Frontal cortex (tissue), 4 donors: ENCODE data around the gene ATG13. TPM values are rescaled to one million over a fixed set of nuclear protein-coding genes. Genes with fewer than 3 reads are reported as not detected.

ENCODE experiments used
- DNase-seq, 2 donors: peaks; one replicate each; pipeline ENCODE4 v3.0.0; 2012; ENCODE audit warnings: low spot score in 2 of 2
- FAIRE-seq: peaks from 2 replicates; lab custom pipeline; 2012; peaks lifted over from hg19 to GRCh38; lab: Jason Lieb, UNC
- total RNA-seq: library from RNA; depleted of rRNA; stranded (reverse); fragments of >200 nt; gene quantifications from one replicate; pipeline ENCODE4 v1.2.3, GENCODE V29; 2014
- donor health status: control.
- donor health status: control.
- donor health status: control.

Gene ATG13
- total RNA-seq, 1 donor from 2014 or later = 47.7 TPM

DNA sequence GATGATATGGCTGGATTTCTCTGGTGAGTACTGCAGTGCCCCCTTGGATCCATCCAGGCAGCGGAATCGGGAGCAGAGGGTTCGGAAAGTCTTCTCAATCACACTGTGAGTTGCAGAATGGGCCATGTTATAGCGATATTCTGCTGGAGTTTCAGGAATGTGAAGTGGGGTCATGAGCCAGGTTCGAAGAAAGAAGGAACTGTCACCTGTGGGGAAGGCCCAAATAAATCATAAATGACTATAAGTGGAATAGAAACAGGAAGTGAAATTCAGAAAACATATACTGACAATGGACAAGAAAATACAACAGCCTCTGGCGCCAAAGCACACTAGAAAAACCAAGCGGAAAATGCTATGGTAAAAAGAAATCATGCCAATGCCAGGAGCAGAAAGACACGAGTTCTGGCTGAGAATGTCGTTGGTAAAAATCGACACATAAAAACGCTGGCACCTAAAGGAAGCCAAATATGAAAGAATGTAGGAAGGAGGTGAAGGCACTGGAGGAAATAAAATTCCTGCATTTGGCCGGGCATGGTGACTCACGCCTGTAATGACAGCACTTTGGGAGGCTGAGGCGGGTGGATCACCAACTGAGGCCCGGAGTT is 13.5 kb upstream of the ATG13 start:
- DNase-seq = no peak
- FAIRE-seq = no peak

DNA sequence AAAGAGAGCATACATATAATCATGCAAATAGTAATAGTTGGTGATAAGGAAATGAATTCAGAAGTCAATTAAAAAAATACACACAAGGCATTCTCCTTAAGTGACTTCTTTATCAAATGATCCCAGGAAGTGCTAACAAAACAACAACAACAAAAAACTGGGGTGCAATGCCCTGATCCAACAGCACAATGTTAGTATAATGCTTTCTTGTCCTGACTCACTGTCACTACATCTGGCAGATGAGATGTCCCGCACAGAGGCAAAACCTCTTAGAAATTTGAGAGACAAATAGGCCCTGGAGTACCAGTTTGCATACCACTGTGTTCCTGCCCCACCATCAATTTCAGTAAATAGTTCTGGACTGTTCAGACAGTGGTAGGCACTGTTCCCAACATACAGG is 12.6 kb upstream of the ATG13 start:
- FAIRE-seq = no peak
- no peak for DNase-seq

DNA sequence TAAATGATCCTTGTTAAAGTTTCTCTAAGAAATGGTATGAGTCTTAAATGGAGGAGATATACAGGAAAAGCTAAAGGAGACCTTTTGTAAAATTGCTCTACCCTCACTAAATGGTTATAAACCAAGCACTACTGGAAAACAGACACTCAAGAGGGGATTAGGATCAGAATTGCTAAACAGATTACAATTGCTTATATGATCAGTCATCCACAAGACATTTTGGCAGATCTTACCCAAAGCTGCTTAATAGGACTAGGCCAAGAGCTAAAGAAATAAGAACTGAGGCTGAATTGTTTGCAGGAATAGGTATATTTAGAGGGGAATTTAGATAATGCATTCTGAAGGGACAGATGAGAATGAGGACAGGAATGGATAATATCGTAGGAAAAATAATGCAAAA is 9.8 kb upstream of the ATG13 start:
- no peak for FAIRE-seq
- DNase-seq = no peak

DNA sequence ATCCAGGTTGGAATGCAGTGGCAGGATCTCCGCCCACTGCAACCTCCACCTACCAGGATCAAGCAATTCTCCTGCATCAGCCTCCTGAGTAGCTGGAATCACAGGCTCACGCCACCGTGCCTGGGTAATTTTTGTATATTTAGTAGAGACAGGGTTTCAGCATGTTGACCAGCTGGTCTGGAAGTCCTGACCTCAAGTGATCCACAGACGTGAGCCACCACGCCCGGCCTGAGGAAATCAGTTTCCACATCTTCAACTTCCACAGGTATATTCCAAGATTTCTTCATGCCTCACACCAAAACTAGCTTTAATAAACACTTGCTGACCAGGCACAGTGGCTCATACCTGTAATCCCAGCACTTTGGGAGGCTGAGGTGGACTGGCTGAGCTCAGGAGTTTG is 8.0 kb upstream of the ATG13 start:
- DNase-seq (no peak), FAIRE-seq (no peak)

DNA sequence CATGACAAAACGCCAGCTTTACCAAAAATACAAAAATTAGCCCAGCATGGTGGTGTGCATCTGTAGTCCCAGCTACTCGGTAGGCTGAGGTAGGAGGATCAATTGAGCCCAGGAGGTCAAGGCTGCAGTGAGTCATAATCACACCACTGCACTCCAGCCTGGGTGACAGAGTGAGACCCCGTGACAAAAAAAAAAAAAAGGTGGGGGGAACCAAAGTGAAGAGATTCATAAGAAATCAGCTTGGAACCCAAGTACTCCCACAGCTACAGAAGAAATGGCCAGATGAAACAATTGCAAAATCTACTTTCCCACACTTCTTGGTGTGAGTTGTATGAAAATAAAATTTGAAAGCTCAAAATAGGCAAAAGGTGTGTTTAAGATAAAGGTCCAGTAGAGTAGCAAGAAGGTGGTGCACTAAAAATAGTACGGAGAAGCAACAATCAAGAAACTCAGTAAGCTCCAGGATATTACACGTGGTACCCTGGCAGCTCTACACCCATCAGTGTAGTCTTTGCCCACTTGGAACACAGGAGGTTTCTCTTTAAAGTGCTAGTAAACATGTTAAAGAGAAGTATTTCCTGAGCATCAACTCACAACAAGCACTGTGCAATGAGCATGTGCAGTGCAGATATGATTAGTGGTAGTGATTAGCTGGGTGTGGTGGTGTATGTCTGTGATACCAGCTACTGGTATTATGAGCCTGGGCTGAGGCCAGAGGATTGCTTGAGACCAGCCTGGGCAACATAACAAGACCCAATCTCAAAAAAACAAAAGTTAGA is 5.6 kb upstream of the ATG13 start:
- no peak for FAIRE-seq
- DNase-seq = no peak

DNA sequence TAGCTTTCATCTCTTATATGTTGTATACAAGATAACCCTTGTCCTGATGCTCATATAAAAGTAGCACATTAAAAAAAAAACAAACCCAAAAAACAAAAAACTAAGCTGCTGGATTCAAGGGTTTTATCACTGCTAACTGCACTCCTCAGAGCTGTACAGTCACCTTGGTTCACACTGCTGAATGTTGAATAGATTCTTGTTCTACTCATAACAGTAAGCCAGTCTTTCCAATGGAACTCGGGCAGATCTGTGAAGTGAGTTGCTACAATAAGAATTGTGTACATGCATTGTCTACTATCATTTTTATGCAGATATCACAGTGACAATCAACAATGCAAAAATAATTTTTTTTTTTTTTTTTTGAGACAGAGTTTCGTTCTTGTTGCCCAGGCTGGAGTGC is 5.0 kb upstream of the ATG13 start:
- FAIRE-seq (no peak), DNase-seq (peak in 1 of 2 donors; percentile 29)

DNA sequence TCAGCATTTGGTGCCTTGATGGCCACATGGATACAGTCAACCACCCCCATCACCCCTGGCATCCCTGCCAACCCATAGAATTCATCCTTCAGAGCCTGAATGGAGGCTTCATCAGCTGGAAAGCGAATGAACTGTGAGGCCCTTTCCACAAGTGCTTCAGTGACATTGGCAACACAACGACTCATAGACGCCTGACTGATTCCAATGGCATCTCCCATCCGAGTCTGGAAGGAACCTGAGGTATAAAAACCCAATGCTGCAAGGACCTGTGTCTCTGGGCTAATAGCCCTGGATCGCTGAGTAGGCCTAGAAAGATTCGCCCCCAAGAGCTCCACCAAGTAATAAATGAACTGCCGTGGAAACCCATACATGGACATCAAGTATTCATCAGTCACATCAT is 1.6 kb upstream of the ATG13 start:
- DNase-seq = no peak
- FAIRE-seq = no peak

DNA sequence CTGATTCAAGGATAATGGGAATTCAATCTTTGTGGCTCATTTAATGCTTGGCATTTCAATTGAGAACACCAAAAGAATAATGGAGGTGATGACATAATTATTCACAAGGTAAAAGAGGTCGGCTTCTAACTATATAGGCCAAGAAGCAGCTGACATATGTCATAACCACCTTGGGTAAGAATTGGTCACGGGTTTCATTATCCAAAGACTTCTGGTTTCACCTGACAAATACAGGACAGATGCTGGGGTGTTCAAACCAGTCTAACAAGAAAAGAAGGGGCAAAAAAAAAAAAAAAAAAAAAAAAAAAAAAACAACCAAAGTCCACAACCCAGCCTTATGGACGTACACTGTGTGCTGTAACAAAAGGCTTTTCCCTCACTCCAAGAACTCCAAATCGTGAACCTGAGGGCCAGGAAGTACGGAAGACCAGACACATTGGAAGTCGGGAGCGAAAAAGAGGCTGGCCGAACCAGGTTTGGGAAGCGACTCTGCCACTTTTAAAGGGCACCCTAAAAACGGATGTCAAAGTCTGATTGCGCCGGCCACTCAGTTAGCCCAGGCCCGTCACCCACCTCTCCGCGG is 711 bp upstream of the ATG13 start:
- no peak for FAIRE-seq

DNA sequence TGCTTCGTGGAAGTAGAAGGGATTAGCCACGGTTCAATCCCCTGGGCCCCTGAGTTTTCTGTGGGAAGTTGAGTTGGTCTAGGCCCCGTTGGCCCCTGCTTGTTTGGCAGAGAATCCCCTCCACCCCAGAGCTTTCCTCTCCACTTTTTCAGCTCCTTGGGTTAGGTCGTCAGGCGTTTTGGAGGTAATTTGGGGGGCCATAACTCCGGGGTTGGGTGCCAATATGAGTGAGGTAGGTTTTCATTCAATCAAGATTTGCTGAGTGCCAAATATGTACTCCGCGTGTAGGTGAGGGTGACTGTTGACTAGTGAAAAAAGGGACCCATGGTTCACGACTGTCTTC is 590 bp downstream of the ATG13 start:
- FAIRE-seq = no peak
- DNase-seq = no peak

More for the DNA sequence above, 711 bp upstream of the ATG13 start:
- no peak for DNase-seq

DNA sequence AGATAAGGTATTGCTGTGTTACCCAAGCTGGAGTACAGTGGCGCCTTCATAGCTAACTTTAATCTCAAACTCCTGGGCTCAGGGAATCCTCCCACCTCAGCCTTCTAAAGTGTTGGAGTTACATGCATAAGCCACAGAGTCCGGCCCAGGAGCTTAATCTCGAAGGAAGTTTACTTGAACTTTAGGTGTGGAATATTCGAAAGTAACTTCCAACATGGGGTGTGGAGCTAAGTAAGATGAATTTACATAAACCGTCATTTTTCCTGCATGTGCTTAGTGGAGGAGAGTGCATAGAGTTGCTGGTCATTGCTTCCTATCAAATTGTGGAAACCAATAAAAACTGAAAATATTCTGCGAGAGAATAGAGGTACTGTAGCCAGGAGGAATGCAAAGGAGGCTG is 1.5 kb downstream of the ATG13 start:
- DNase-seq (no peak), FAIRE-seq (no peak)

DNA sequence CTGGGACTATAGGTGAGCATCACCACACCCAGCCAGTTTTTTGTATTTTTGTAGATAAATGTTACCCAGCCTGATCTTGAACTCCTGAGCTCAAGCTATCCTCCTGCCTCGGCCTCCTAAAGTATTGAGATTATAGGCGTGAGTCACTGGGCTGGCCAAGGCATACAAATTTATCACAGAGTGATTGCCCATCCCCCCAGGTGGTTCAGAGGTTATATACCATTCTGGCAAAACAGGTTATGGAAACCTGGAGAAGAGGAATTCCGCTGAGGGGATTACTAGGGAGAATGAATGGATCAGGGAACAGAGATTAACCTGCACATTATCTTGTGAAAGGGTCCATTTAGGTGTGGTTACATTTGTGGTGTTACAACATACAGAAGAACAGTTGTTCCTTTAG is 8.1 kb downstream of the ATG13 start:
- FAIRE-seq (no peak), DNase-seq (no peak)

DNA sequence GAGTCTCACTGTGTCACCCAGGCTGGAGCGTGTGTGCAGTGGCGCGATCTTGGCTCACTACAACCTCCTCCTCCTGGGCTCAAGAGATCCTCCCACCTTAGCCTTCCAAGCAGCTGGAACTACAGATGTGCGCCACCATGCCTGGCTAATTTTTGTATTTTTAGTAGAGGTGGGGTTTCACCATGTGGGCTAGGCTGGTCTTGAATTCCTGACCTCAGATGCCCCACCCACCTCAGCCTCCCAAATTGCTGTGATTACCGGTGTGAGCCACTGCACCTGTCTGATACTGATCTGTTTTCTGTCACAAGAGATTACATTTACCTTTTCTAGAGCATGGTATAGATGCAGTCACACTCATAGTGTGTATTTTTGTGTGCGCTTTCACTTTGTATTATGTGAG is 11.6 kb downstream of the ATG13 start:
- FAIRE-seq = no peak
- no peak for DNase-seq

DNA sequence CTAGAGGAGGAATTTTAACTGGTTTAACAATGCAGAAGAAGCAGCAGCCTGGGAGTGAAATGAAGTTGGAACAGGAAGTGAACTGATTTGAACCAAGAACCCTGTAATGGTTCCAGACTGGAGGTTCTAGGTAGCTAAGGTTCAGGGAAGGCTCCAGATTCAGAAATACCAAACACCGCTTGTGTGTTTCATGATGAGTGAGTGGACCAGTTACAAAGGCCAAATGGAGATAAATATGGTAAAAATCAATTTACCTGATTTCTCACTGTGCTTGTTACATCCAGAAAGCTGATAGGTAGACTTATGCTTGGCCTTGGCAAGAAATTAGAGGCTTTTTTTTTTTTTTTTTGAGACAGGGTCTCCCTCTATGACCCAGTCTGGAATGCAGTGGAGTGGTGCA is 12.9 kb downstream of the ATG13 start:
- FAIRE-seq = no peak
- no peak for DNase-seq

DNA sequence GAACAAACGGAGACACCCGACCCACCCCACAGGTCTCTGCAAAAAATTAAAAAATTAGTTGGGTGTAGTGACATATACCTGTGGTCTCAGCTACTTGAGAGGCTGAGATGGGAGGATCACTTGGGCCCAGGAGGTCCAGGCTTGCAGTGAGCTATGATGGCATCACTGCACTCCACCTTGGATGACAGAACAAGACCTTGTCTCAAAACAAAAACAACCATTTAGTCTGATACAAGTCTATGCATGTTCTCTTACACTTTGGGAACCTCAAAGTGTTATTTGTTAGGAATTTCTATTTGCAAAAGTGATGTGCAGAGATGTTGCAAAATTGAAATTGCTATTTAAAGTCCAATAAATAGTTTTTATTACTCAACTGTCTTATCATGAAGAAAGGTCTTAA is 14.3 kb downstream of the ATG13 start:
- FAIRE-seq = no peak
- no peak for DNase-seq

DNA sequence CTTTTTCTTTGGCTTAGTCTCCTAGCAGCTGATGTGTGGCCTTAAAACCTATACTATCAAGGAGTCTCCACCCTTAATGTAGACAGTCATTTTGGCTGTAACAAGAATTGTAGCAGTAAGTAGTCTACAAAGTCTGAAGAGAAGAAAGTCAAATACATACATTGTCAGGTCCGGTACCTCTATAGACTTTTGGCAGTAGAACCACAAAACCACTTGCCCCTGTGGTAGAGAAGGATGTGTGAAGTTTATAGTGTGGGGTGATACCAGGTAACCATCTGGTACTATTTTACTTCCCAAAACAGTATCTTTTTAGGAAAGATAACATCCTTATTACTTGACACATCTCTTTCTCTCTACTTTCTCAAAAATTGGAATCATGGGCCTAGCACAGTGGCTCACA is 15.1 kb downstream of the ATG13 start:
- no peak for DNase-seq
- no peak for FAIRE-seq

DNA sequence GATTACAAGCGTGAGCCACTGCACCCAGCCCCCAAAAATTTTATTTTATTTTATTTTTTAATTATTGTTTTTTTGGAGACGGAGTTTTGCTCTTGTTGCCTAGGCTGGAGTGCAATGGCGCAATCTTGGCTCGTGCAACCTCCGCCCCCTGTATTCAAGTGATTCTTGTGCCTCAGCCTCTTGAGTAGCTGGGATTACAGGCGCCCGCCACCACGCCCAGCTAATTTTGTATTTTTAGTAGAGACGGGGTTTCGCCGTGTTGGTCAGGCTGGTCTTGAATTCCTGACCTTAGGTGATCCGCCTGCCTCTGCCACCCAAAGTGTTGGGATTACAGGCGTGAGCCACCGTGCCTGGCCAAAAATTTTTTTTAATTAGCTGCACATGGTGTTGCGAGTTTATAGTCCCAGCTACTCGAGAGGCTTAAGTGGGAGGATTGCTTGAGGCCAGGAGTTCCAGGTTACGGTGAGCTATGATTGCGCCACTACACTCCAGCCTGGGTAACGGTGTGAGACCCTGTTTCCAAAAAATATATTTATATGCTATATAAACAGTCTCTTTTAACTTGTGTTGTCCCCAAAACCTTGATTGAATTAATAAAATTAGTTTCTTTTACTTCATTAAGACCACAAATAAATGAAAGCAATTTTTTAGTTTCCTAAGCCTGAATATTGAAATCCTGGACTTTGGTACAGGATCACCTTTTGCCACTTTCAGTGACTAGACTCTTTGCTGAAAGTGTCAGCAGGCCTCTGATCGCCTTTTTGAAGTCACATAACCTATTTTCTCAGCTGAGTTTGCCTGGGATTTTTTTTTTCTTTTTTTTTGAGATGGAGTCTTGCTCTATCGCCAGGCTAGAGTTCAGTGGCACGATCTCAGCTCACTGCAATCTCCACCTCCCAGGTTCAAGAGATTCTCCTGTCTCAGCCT is 16.2 kb downstream of the ATG13 start:
- FAIRE-seq = no peak
- DNase-seq = no peak

DNA sequence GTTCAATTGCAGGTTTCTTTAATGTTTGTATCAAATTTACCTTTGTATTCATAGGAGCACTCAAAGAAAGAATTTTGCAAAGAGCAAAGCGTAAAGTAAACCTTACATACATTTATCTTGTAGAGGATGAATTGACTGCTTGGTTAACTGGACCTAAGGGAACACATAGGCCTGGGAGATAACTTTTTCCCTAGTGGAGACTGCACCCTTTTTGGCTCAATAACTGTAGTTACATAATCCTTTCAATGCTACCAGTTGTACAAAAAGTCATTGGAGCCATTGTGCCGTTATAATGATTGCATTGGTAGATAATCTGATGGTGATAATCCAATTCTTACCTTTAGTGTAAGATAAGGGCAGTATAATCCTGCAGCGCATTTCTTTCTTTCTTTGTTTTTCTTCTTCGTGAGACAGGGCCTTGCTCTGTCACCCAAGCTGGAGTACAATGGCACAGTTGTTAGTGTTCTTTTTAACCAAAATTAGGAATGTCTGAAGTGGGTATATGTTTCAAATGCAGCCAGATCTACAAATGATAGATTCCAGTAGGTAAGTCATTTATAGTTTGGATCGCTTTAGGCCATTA is 18.3 kb downstream of the ATG13 start:
- FAIRE-seq = no peak

DNA sequence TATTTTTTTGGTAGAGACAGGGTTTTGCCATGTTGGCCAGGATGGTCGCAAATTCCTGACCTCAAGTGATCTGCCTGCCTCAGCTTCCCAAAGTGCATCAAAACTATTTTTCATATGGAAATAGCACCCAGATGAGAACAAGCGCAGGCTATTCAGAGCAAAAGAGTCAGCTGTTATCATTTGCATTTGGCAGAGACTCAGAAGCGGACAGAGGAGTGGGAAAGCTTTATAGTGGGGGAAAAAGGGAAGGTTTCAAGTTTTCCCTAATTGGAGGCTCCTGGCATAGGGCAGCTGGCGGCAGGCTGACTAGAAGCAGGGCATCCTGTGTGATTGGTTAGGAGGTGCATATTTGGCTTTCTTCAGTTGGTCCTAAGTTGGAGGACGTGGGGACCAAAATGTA is 20.2 kb downstream of the ATG13 start:
- DNase-seq = no peak
- FAIRE-seq = no peak

More for the DNA sequence above, 18.3 kb downstream of the ATG13 start:
- no peak for DNase-seq

DNA sequence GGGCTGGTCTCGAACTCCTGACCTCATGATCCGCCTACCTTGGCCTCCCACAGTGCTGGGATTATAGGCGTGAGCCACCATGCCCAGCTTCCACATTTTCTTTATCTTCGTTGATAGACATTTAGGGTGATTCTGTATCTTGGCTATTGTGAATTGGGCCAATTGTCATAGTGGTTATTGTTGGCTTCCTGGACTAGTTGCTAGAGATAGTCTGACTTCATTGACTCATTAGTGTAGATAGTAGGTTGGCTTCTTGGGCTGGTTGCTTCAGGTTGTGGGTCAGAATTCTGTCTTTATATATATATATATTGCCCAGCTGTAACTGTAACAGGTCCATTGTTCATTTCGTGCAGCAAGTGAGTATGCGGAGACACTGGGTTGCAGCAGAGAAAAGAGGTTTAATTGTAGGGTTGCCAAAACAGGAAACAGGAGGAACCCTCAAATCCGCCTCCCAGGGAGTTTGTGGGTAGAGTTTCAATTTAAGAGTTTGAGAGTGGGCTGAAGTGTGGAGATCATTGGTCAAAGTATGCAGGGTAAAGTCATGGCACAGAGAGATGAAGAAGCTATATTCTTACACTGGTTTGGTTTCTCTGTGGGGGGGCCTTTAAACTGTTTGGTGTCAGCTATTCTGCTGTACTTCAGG is 22.0 kb downstream of the ATG13 start:
- FAIRE-seq (no peak), DNase-seq (no peak)
